Osteoblast (primary cell): ENCODE data around the gene CDH22. TPM values are rescaled to one million over a fixed set of nuclear protein-coding genes. Genes with fewer than 3 reads are reported as not detected.

Experiments
- DNase-seq: peaks from one replicate; pipeline ENCODE4 v3.0.0; 2011; ENCODE audit warnings: low spot score, mixed read lengths; ENCODE audit not compliant: insufficient read length; ENCODE audit errors: missing footprints
- H2AFZ ChIP-seq: 2 replicates; pipeline ENCODE4 v1.6.0; 2011; ENCODE audit warnings: mild to moderate bottlenecking, low read length
- H3K27ac ChIP-seq: 2 replicates; pipeline ENCODE4 v1.5.1; 2011; ENCODE audit warnings: mild to moderate bottlenecking, low read depth, low read length, moderate library complexity
- H3K27me3 ChIP-seq: 2 replicates; pipeline ENCODE4 v1.6.0; 2012; ENCODE audit warnings: mild to moderate bottlenecking, control low read depth, inconsistent platforms, low read length, moderate library complexity; ENCODE audit not compliant: insufficient read depth
- H3K36me3 ChIP-seq: 2 replicates; pipeline ENCODE4 v1.5.1; 2011; ENCODE audit warnings: mild to moderate bottlenecking, low read length, control low read depth, moderate library complexity; ENCODE audit not compliant: insufficient read depth
- H3K4me1 ChIP-seq: 2 replicates; pipeline ENCODE4 v1.5.1; 2011; ENCODE audit warnings: mild to moderate bottlenecking, low read length, control low read depth, moderate library complexity; ENCODE audit not compliant: insufficient read depth
- H3K4me2 ChIP-seq: 2 replicates; pipeline ENCODE4 v1.6.0; 2011; ENCODE audit warnings: mild to moderate bottlenecking, low read length; ENCODE audit not compliant: insufficient read depth
- H3K4me3 ChIP-seq: fragments of 200-600 bp; sonication (generic); 3 replicates; pipeline ENCODE4 v1.5.1; 2012; ENCODE audit warnings: mild to moderate bottlenecking, low read length, inconsistent platforms; ENCODE audit not compliant: insufficient read depth
- H3K79me2 ChIP-seq: 2 replicates; pipeline ENCODE4 v1.6.0; 2012; ENCODE audit warnings: mild to moderate bottlenecking, low read length, control low read depth, inconsistent platforms; ENCODE audit not compliant: insufficient read depth
- H3K9me3 ChIP-seq: 2 replicates; pipeline ENCODE4 v1.5.1; 2011; ENCODE audit warnings: low read depth, low read length, control low read depth
- H4K20me1 ChIP-seq: 2 replicates; pipeline ENCODE4 v1.6.0; 2012; ENCODE audit warnings: mild to moderate bottlenecking, low read length, control low read depth; ENCODE audit not compliant: insufficient read depth
- total RNA-seq: library from RNA; depleted of rRNA; stranded (reverse); fragments of >200 nt; gene quantifications from 2 replicates; pipeline ENCODE4 v1.2.3, GENCODE V29; 2012
- TF ChIP-seq, protein P1 (sequence below): IDR thresholded peaks from 2 replicates; pipeline ENCODE4 v1.5.1; 2011; ENCODE audit warnings: mild to moderate bottlenecking, low read depth, low read length, moderate library complexity; ENCODE audit errors: extremely low read depth

CDH22 gene
- total RNA-seq, 1 donor = not detected

DNA sequence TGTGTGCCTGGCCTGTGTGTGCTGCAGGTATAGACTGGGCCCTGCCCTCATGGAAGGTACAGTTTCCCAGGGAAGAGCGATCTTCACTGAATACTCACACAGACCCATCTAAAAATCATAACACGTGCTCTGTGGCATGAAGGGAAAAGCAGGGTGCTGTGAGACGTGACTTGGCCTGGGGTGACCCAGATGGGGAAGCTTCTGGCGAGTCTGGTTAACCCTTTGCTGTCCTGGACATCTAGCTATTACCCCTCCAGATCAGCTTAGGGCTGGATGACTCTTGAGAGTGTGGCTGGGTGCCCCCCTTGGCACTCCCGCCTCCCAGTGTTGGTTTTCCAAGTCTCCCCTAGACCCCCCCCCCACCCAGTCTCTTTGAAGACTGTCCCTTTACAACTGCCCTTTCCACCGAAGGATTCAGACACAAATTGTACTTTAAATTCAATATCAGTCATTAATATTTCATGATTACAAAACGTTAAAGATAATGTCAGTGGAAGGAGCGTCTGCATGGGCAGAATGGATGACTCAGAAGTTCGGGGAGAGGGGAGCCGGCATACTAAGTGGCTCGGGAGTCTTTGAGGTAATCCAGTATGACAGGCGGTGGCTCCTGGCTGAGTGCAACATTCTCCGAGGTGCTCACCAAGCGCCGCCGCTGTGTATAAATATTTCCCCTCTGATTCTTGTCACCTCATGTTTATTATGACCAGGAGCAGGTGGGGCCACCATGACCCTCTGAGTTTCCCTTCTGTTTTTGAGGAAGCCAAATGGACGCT, 112.8 kb downstream of the CDH22 start:
- DNase-seq = no peak
- no peaks in the 10 kb centered on the region for H3K36me3 ChIP-seq
- no peaks in the 10 kb centered on the region for H3K27me3 ChIP-seq
- H3K79me2 ChIP-seq = no peaks in the 10 kb centered on the region
- no peak overlapping the region for H3K27ac ChIP-seq
- H3K4me2 ChIP-seq = no peak overlapping the region
- no peaks in the 10 kb centered on the region for H3K4me1 ChIP-seq
- TF ChIP-seq, protein P1, sequence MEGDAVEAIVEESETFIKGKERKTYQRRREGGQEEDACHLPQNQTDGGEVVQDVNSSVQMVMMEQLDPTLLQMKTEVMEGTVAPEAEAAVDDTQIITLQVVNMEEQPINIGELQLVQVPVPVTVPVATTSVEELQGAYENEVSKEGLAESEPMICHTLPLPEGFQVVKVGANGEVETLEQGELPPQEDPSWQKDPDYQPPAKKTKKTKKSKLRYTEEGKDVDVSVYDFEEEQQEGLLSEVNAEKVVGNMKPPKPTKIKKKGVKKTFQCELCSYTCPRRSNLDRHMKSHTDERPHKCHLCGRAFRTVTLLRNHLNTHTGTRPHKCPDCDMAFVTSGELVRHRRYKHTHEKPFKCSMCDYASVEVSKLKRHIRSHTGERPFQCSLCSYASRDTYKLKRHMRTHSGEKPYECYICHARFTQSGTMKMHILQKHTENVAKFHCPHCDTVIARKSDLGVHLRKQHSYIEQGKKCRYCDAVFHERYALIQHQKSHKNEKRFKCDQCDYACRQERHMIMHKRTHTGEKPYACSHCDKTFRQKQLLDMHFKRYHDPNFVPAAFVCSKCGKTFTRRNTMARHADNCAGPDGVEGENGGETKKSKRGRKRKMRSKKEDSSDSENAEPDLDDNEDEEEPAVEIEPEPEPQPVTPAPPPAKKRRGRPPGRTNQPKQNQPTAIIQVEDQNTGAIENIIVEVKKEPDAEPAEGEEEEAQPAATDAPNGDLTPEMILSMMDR = no peak
- no peak overlapping the region for H3K4me3 ChIP-seq
- H2AFZ ChIP-seq = no peak overlapping the region
- H3K9me3 ChIP-seq = no peaks in the 10 kb centered on the region
- no peaks in the 10 kb centered on the region for H4K20me1 ChIP-seq

DNA sequence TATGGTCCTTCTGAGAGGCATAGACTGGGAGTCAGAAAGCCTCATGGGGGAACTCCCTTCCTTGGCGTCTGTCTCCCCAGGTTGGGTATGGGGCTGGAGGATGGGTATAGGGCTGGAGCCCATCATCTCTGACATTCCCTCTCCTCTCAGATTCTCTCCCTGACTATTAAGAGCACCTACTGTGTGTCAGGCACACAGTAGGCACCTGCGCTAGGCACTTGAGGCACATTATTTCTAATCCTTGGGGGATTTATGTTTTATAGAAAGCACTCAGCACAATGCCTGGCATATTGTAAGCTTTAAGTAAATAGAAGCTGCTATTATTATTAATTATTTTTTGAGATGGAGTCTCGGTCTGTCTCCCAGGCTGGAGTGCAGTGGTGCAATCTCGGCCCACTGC, 113.9 kb downstream of the CDH22 start:
- Histone ChIP-seq H2AFZ (no peak overlapping the region), H3K4me1 (no peaks in the 10 kb centered on the region), H3K4me3 (no peak overlapping the region), H3K9me3 (no peaks in the 10 kb centered on the region), H3K27ac (no peak overlapping the region), H3K79me2 (no peaks in the 10 kb centered on the region), H3K27me3 (peaks cover 2% of the 10 kb centered on the region), H4K20me1 (no peaks in the 10 kb centered on the region), H3K4me2 (no peak overlapping the region), H3K36me3 (no peaks in the 10 kb centered on the region)
- TF ChIP-seq, protein P1 = no peak
- no peak for DNase-seq

- Histone ChIP-seq H3K79me2 (no peaks in the 10 kb centered on the region), H3K36me3 (no peaks in the 10 kb centered on the region), H2AFZ (no peak overlapping the region), H3K27me3 (peaks cover 2% of the 10 kb centered on the region), H3K27ac (no peak overlapping the region), H3K4me1 (no peaks in the 10 kb centered on the region), H3K9me3 (no peaks in the 10 kb centered on the region), H3K4me3 (no peak overlapping the region), H4K20me1 (no peaks in the 10 kb centered on the region), H3K4me2 (no peak overlapping the region)
- no peak for DNase-seq
- TF ChIP-seq, protein P1 = no peak
Observed at GRCh38 chr20:46192376-46192944, 115.8 kb downstream of the CDH22 start.

GRCh38 chr20:46191611-46192010, 116.7 kb downstream of the CDH22 start:
- Histone ChIP-seq H3K36me3 (no peaks in the 10 kb centered on the region), H3K27ac (no peak overlapping the region), H3K4me2 (no peak overlapping the region), H3K9me3 (no peaks in the 10 kb centered on the region), H4K20me1 (no peaks in the 10 kb centered on the region), H3K79me2 (no peaks in the 10 kb centered on the region), H3K4me3 (no peak overlapping the region), H2AFZ (no peak overlapping the region), H3K27me3 (peaks cover 2% of the 10 kb centered on the region), H3K4me1 (no peaks in the 10 kb centered on the region)
- DNase-seq = no peak
- TF ChIP-seq, protein P1 = no peak
